SK-N-MC (cell line): ENCODE measurements around the gene SYTL3.

Experiments
- EZH2 ChIP-seq: fragments of 200-600 bp; sonication (generic); IDR thresholded peaks from one replicate; pipeline ENCODE4 v1.6.1; 2017; ENCODE audit warnings: antibody characterized with exemption
- POLR2AphosphoS5 ChIP-seq: IDR thresholded peaks from 2 replicates; pipeline ENCODE4 v1.6.1; 2012; ENCODE audit warnings: mild to moderate bottlenecking, low read depth, low read length, borderline replicate concordance

DNA sequence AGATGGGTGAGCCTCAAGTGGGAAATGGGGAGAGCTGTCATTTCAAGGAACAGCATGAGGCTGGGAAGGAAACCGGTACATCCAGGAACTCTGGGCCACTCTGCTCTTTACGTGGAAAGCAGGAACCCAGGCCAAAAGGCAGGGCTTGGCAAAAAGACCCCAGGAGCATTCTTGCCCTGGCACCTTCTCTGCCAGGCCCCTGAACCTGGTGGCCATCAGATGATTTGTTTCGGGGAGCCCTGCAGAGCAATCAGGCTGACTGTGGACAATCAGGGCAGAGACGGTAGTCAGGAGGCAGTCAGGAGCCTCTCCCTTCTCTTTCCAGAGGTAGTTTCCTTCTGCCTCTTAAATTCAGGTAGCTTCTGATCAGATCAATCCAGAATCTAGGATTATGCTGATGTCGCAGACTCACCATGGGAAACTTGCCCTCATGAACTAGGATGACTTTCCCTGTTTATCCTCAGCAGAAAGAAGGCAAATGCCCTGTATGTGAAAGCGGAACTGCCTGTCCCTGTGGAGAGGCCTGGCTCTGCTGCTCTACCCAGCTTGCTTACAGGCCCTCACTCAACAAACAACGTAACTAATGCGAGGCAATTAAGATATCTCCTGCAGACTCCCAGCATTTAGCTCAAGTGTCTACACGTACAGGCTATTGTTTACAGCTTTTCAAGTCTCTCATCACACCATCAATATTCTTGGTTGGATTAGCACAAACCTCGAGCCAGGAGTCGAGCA is 132.7 kb downstream of the SYTL3 start:
- TF ChIP-seq POLR2AphosphoS5 (no peak), EZH2 (no peak)
